ENCODE measurements around the gene ALK. TPM values are rescaled to one million over a fixed set of nuclear protein-coding genes. Genes with fewer than 3 reads are reported as not detected.

Gene ALK
- total RNA-seq, 1 donor from 2014 or later: 0.52 TPM

DNA sequence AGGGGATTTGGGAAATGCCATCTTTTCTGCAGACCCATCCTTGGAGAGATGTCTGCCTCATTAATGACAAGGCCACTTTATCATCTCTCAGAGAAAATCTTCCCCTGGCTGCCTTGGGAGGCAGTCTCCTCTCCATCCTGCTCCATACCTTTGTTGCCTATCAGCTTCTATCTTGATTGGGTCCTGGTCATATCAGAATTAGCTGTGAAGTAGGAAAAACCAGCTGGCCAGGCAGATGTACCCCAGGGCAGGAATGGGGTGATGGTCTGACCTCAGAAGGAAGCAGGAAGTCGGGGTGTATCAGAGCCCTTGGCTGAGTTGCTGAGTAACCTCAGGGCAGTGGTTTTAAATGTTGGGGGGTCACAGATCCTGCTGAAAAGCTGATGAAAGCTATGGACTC is 41.3 kb downstream of the ALK start:
- Histone ChIP-seq H3K27me3 (ENCODE audit: control insufficient read depth in 3 of 3, insufficient read depth in 3 of 3, low read length in 3 of 3) (no peaks in the 10 kb centered on the region), H3K4me1 (ENCODE audit: control insufficient read depth in 3 of 3, insufficient read depth in 3 of 3, low read length in 3 of 3) (no peaks in the 10 kb centered on the region), H3K9me3 (ENCODE audit: control insufficient read depth in 3 of 3, low read length in 3 of 3) (peaks cover 0 to 4% (median 0%) of the 10 kb centered on the region in 3 donors), H3K9ac (ENCODE audit: low read depth in 1 of 3, low read length in 3 of 3) (no peak overlapping the region), H3K4me3 (ENCODE audit: low read length in 3 of 3) (no peak overlapping the region), H3K27ac (ENCODE audit: low read depth, low read length) (no peak overlapping the region), H3K36me3 (ENCODE audit: control insufficient read depth in 3 of 3, insufficient read depth in 3 of 3, low read length in 3 of 3) (no peaks in the 10 kb centered on the region)

GRCh38 chr2:29879456-29879855 is 41.9 kb downstream of the ALK start:
- Histone ChIP-seq H3K9ac (ENCODE audit: low read depth in 1 of 3, low read length in 3 of 3) (no peak overlapping the region), H3K4me3 (ENCODE audit: low read length in 3 of 3) (no peak overlapping the region), H3K27ac (ENCODE audit: low read depth, low read length) (no peak overlapping the region), H3K9me3 (ENCODE audit: control insufficient read depth in 3 of 3, low read length in 3 of 3) (peaks cover 0 to 4% (median 0%) of the 10 kb centered on the region in 3 donors), H3K27me3 (ENCODE audit: control insufficient read depth in 3 of 3, insufficient read depth in 3 of 3, low read length in 3 of 3) (no peaks in the 10 kb centered on the region), H3K36me3 (ENCODE audit: control insufficient read depth in 3 of 3, insufficient read depth in 3 of 3, low read length in 3 of 3) (no peaks in the 10 kb centered on the region), H3K4me1 (ENCODE audit: control insufficient read depth in 3 of 3, insufficient read depth in 3 of 3, low read length in 3 of 3) (no peaks in the 10 kb centered on the region)

- peaks cover 0 to 4% (median 0%) of the 10 kb centered on the region in 3 donors for H3K9me3 ChIP-seq (ENCODE audit: control insufficient read depth in 3 of 3, low read length in 3 of 3)
These were observed 42.5 kb downstream of the ALK start for GRCh38 chr2:29878898-29879297.

GRCh38 chr2:29876374-29876773 is 45.0 kb downstream of the ALK start:
- H3K4me1 ChIP-seq (ENCODE audit: control insufficient read depth in 3 of 3, insufficient read depth in 3 of 3, low read length in 3 of 3): no peaks in the 10 kb centered on the region

More at GRCh38 chr2:29878898-29879297, 42.5 kb downstream of the ALK start:
- Histone ChIP-seq H3K27ac (ENCODE audit: low read depth, low read length) (no peak overlapping the region), H3K9ac (ENCODE audit: low read depth in 1 of 3, low read length in 3 of 3) (no peak overlapping the region), H3K27me3 (ENCODE audit: control insufficient read depth in 3 of 3, insufficient read depth in 3 of 3, low read length in 3 of 3) (no peaks in the 10 kb centered on the region), H3K4me3 (ENCODE audit: low read length in 3 of 3) (no peak overlapping the region), H3K36me3 (ENCODE audit: control insufficient read depth in 3 of 3, insufficient read depth in 3 of 3, low read length in 3 of 3) (no peaks in the 10 kb centered on the region), H3K4me1 (ENCODE audit: control insufficient read depth in 3 of 3, insufficient read depth in 3 of 3, low read length in 3 of 3) (no peaks in the 10 kb centered on the region)

GRCh38 chr2:29874745-29875144 is 46.6 kb downstream of the ALK start:
- peaks cover 0 to 8% (median 0%) of the 10 kb centered on the region in 3 donors for H3K9me3 ChIP-seq (ENCODE audit: control insufficient read depth in 3 of 3, low read length in 3 of 3)
- no peak overlapping the region for H3K4me3 ChIP-seq (ENCODE audit: low read length in 3 of 3)
- no peaks in the 10 kb centered on the region for H3K27me3 ChIP-seq (ENCODE audit: control insufficient read depth in 3 of 3, insufficient read depth in 3 of 3, low read length in 3 of 3)
- no peak overlapping the region for H3K27ac ChIP-seq (ENCODE audit: low read depth, low read length)
- H3K36me3 ChIP-seq (ENCODE audit: control insufficient read depth in 3 of 3, insufficient read depth in 3 of 3, low read length in 3 of 3): no peaks in the 10 kb centered on the region
- no peak overlapping the region for H3K9ac ChIP-seq (ENCODE audit: low read depth in 1 of 3, low read length in 3 of 3)
- no peaks in the 10 kb centered on the region for H3K4me1 ChIP-seq (ENCODE audit: control insufficient read depth in 3 of 3, insufficient read depth in 3 of 3, low read length in 3 of 3)

More at GRCh38 chr2:29876374-29876773, 45.0 kb downstream of the ALK start:
- Histone ChIP-seq H3K27ac (ENCODE audit: low read depth, low read length) (no peak overlapping the region), H3K4me3 (ENCODE audit: low read length in 3 of 3) (no peak overlapping the region), H3K36me3 (ENCODE audit: control insufficient read depth in 3 of 3, insufficient read depth in 3 of 3, low read length in 3 of 3) (no peaks in the 10 kb centered on the region), H3K9me3 (ENCODE audit: control insufficient read depth in 3 of 3, low read length in 3 of 3) (peaks cover 0 to 4% (median 0%) of the 10 kb centered on the region in 3 donors), H3K9ac (ENCODE audit: low read depth in 1 of 3, low read length in 3 of 3) (no peak overlapping the region), H3K27me3 (ENCODE audit: control insufficient read depth in 3 of 3, insufficient read depth in 3 of 3, low read length in 3 of 3) (no peaks in the 10 kb centered on the region)

- Histone ChIP-seq H3K9ac (ENCODE audit: low read depth in 1 of 3, low read length in 3 of 3) (no peak overlapping the region), H3K4me3 (ENCODE audit: low read length in 3 of 3) (no peak overlapping the region), H3K4me1 (ENCODE audit: control insufficient read depth in 3 of 3, insufficient read depth in 3 of 3, low read length in 3 of 3) (no peaks in the 10 kb centered on the region), H3K27me3 (ENCODE audit: control insufficient read depth in 3 of 3, insufficient read depth in 3 of 3, low read length in 3 of 3) (no peaks in the 10 kb centered on the region), H3K9me3 (ENCODE audit: control insufficient read depth in 3 of 3, low read length in 3 of 3) (peaks cover 0 to 8% (median 0%) of the 10 kb centered on the region in 3 donors), H3K36me3 (ENCODE audit: control insufficient read depth in 3 of 3, insufficient read depth in 3 of 3, low read length in 3 of 3) (no peaks in the 10 kb centered on the region), H3K27ac (ENCODE audit: low read depth, low read length) (no peak overlapping the region)
These were observed 48.5 kb downstream of the ALK start for GRCh38 chr2:29872870-29873269.

- Histone ChIP-seq H3K9ac (ENCODE audit: low read depth in 1 of 3, low read length in 3 of 3) (no peak overlapping the region), H3K27ac (ENCODE audit: low read depth, low read length) (no peak overlapping the region)
These were observed 49.8 kb downstream of the ALK start for GRCh38 chr2:29871541-29871940.

GRCh38 chr2:29865512-29865911 is 55.9 kb downstream of the ALK start:
- no peaks in the 10 kb centered on the region for H3K4me1 ChIP-seq (ENCODE audit: control insufficient read depth in 3 of 3, insufficient read depth in 3 of 3, low read length in 3 of 3)
- H3K27ac ChIP-seq (ENCODE audit: low read depth, low read length): no peak overlapping the region
- H3K9me3 ChIP-seq (ENCODE audit: control insufficient read depth in 3 of 3, low read length in 3 of 3): no peaks in the 10 kb centered on the region
- no peak overlapping the region for H3K4me3 ChIP-seq (ENCODE audit: low read length in 3 of 3)
- H3K27me3 ChIP-seq (ENCODE audit: control insufficient read depth in 3 of 3, insufficient read depth in 3 of 3, low read length in 3 of 3): no peaks in the 10 kb centered on the region
- H3K9ac ChIP-seq (ENCODE audit: low read depth in 1 of 3, low read length in 3 of 3): no peak overlapping the region
- no peaks in the 10 kb centered on the region for H3K36me3 ChIP-seq (ENCODE audit: control insufficient read depth in 3 of 3, insufficient read depth in 3 of 3, low read length in 3 of 3)

More at GRCh38 chr2:29871541-29871940, 49.8 kb downstream of the ALK start:
- Histone ChIP-seq H3K4me1 (ENCODE audit: control insufficient read depth in 3 of 3, insufficient read depth in 3 of 3, low read length in 3 of 3) (no peaks in the 10 kb centered on the region), H3K9me3 (ENCODE audit: control insufficient read depth in 3 of 3, low read length in 3 of 3) (peaks cover 0 to 8% (median 0%) of the 10 kb centered on the region in 3 donors), H3K4me3 (ENCODE audit: low read length in 3 of 3) (no peak overlapping the region), H3K36me3 (ENCODE audit: control insufficient read depth in 3 of 3, insufficient read depth in 3 of 3, low read length in 3 of 3) (no peaks in the 10 kb centered on the region), H3K27me3 (ENCODE audit: control insufficient read depth in 3 of 3, insufficient read depth in 3 of 3, low read length in 3 of 3) (no peaks in the 10 kb centered on the region)

GRCh38 chr2:29864988-29865387 is 56.4 kb downstream of the ALK start:
- Histone ChIP-seq H3K9me3 (ENCODE audit: control insufficient read depth in 3 of 3, low read length in 3 of 3) (no peaks in the 10 kb centered on the region), H3K27ac (ENCODE audit: low read depth, low read length) (no peak overlapping the region), H3K4me3 (ENCODE audit: low read length in 3 of 3) (no peak overlapping the region), H3K36me3 (ENCODE audit: control insufficient read depth in 3 of 3, insufficient read depth in 3 of 3, low read length in 3 of 3) (no peaks in the 10 kb centered on the region), H3K9ac (ENCODE audit: low read depth in 1 of 3, low read length in 3 of 3) (no peak overlapping the region), H3K4me1 (ENCODE audit: control insufficient read depth in 3 of 3, insufficient read depth in 3 of 3, low read length in 3 of 3) (no peaks in the 10 kb centered on the region), H3K27me3 (ENCODE audit: control insufficient read depth in 3 of 3, insufficient read depth in 3 of 3, low read length in 3 of 3) (no peaks in the 10 kb centered on the region)

- Histone ChIP-seq H3K36me3 (ENCODE audit: control insufficient read depth in 3 of 3, insufficient read depth in 3 of 3, low read length in 3 of 3) (no peaks in the 10 kb centered on the region), H3K4me3 (ENCODE audit: low read length in 3 of 3) (no peak overlapping the region), H3K4me1 (ENCODE audit: control insufficient read depth in 3 of 3, insufficient read depth in 3 of 3, low read length in 3 of 3) (no peaks in the 10 kb centered on the region), H3K27ac (ENCODE audit: low read depth, low read length) (no peak overlapping the region), H3K27me3 (ENCODE audit: control insufficient read depth in 3 of 3, insufficient read depth in 3 of 3, low read length in 3 of 3) (peaks cover 0 to 9% (median 0%) of the 10 kb centered on the region in 3 donors), H3K9me3 (ENCODE audit: control insufficient read depth in 3 of 3, low read length in 3 of 3) (peaks cover 0 to 3% (median 0%) of the 10 kb centered on the region in 3 donors), H3K9ac (ENCODE audit: low read depth in 1 of 3, low read length in 3 of 3) (no peak overlapping the region)
These were observed 65.3 kb downstream of the ALK start for GRCh38 chr2:29855924-29856639.

Measured in skeletal muscle tissue (tissue), 4 donors.